HG02759 (cell line): ENCODE results near the gene ABLIM2.

Source experiments
- ATAC-seq: cut with Tn5 transposase; IDR thresholded peaks from one replicate; pipeline ENCODE4 v1.9.1; 2021; ENCODE audit warnings: mild to moderate bottlenecking, moderate library complexity; ENCODE audit not compliant: unreplicated experiment

Gene ABLIM2

GRCh38 chr4:8194306-8195242, 36.0 kb upstream of the ABLIM2 start:
- ATAC-seq: no peak

- peak; percentile 89 for ATAC-seq
Observed at GRCh38 chr4:8192748-8193738, 34.4 kb upstream of the ABLIM2 start.

- peak; percentile 57 for ATAC-seq
Observed at GRCh38 chr4:8191136-8191747, 32.6 kb upstream of the ABLIM2 start.

- no peak for ATAC-seq
Observed at GRCh38 chr4:8189551-8190466, 31.2 kb upstream of the ABLIM2 start.

- no peak for ATAC-seq
Observed at GRCh38 chr4:8188743-8189550, 30.3 kb upstream of the ABLIM2 start.

- ATAC-seq: no peak
Observed at GRCh38 chr4:8188085-8188484, 29.5 kb upstream of the ABLIM2 start.

GRCh38 chr4:8185930-8186329, 27.3 kb upstream of the ABLIM2 start:
- ATAC-seq: no peak

GRCh38 chr4:8185295-8185694, 26.7 kb upstream of the ABLIM2 start:
- ATAC-seq: no peak

- no peak for ATAC-seq
Observed at GRCh38 chr4:8184061-8184460, 25.4 kb upstream of the ABLIM2 start.

GRCh38 chr4:8182858-8183725, 24.5 kb upstream of the ABLIM2 start:
- ATAC-seq: no peak

- no peak for ATAC-seq
Observed at GRCh38 chr4:8182294-8182693, 23.7 kb upstream of the ABLIM2 start.

GRCh38 chr4:8181844-8182243, 23.2 kb upstream of the ABLIM2 start:
- no peak for ATAC-seq

GRCh38 chr4:8181119-8181518, 22.5 kb upstream of the ABLIM2 start:
- no peak for ATAC-seq

- ATAC-seq: no peak
Observed at GRCh38 chr4:8180310-8181093, 21.9 kb upstream of the ABLIM2 start.

- no peak for ATAC-seq
Observed at GRCh38 chr4:8179771-8180170, 21.2 kb upstream of the ABLIM2 start.

GRCh38 chr4:8179074-8179473, 20.5 kb upstream of the ABLIM2 start:
- ATAC-seq: no peak

- no peak for ATAC-seq
Observed at GRCh38 chr4:8177956-8178355, 19.3 kb upstream of the ABLIM2 start.
